ENCODE results near the gene HSPA1B.
"Not testable (repeated sequence)": the region's sequence is repeated elsewhere in the genome, so short reads cannot be mapped to it uniquely, and the experiment has no call there.

The HSPA1B gene

GRCh38 chr6:31826793-31827285, 699 bp upstream of the HSPA1B start:
- DNase-seq (ENCODE audit: low read depth, low spot score), result no peak

DNA sequence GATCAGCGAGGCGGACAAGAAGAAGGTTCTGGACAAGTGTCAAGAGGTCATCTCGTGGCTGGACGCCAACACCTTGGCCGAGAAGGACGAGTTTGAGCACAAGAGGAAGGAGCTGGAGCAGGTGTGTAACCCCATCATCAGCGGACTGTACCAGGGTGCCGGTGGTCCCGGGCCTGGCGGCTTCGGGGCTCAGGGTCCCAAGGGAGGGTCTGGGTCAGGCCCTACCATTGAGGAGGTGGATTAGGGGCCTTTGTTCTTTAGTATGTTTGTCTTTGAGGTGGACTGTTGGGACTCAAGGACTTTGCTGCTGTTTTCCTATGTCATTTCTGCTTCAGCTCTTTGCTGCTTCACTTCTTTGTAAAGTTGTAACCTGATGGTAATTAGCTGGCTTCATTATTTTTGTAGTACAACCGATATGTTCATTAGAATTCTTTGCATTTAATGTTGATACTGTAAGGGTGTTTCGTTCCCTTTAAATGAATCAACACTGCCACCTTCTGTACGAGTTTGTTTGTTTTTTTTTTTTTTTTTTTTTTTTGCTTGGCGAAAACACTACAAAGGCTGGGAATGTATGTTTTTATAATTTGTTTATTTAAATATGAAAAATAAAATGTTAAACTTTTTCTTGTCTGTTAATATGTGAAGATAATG, 2.2 kb downstream of the HSPA1B start:
- no peak for DNase-seq (ENCODE audit: low read depth, low spot score)

DNA sequence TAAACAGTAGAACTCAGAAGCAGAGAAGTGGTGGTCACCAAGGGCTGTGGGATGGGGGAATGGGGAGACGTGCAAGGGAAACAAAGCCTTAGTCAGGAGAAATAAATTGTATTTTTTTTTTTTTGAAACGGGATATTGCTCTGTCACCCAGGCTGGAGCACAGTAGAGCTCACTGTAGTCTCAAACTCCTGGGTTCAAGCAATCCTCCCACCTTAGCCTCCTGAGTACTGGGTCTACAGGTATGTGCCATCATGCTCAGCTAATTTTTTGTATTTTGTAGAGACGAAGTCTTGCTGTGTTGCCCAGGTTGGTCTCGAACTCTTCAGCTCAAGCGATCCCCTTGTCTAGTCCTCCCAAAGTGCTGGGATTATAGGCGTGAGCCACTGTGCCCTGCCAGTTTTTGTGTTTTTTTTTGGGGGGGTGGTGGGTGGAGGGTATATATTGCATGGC, 3.4 kb downstream of the HSPA1B start:
- no peak for DNase-seq (ENCODE audit: low read depth, low spot score)

GRCh38 chr6:31831350-31832215, 4.0 kb downstream of the HSPA1B start:
- no peak for DNase-seq (ENCODE audit: low read depth, low spot score)

DNA sequence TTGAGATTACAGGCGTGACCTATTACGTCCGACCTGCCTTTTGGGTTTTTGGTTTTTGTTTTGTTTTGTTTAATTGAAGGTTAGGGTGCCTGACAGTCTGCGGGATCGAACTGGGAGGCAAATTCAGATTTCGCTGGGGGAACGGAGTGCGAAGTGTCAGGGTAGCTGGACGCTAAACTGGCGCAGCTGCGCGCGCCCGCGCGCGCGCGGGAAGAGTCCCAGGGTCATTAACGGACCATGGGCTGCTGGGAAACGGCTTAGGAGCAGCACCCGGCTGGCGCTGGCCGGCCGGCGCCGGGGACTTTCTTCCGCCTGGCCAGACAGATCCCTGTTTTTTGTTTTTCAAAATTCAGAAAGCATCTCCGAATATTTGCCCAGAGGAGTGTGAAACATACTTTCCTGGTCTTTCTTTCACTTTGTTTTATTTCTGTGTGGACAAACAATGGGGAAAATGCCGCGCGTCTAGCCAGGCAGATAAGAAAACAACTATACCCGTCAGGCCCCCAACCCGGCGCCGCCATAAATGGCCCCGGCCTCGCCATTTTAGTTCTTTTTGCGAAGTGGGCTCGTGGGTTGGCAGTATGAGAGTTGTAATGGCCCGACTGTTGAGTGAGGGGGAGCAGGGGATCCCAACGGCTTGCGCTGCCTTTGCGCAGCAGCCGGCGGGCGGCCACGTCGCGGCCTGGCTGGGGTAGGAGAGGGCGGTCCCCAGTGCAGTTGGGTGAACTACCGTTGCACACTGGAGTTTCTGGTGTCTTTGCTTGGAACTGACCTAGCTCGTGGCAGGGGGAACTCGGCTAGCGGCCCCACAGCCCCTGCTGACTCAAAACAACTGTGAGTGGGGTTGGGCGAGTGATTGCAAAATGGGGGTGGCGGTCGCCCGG, 7.1 kb downstream of the HSPA1B start:
- DNase-seq (ENCODE audit: low read depth, low spot score), result peak; percentile 70

DNA sequence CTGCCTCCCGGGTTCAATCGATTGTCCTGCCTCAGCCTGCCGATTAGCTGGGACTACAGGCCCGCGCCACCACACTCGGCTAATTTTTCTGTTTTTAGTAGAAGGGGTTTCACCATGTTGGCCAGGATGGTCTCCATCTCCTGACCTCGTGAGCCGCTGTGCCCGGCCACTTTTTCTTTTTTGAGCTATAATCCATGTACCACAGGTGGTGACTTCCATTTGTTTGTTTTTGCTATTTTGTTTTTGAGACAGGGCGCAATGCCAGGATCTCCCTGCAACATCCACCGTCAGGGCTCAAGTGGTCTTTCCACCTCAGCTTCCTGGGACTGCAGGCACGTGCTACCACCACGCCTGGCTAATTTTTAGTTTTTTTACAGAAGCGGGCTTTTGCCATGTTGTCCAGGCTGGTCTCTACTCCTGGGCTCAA, 8.5 kb downstream of the HSPA1B start:
- no peak for DNase-seq (ENCODE audit: low read depth, low spot score)

- DNase-seq (ENCODE audit: low read depth, low spot score), result no peak
These were observed 9.2 kb downstream of the HSPA1B start for GRCh38 chr6:31836474-31837368.

DNA sequence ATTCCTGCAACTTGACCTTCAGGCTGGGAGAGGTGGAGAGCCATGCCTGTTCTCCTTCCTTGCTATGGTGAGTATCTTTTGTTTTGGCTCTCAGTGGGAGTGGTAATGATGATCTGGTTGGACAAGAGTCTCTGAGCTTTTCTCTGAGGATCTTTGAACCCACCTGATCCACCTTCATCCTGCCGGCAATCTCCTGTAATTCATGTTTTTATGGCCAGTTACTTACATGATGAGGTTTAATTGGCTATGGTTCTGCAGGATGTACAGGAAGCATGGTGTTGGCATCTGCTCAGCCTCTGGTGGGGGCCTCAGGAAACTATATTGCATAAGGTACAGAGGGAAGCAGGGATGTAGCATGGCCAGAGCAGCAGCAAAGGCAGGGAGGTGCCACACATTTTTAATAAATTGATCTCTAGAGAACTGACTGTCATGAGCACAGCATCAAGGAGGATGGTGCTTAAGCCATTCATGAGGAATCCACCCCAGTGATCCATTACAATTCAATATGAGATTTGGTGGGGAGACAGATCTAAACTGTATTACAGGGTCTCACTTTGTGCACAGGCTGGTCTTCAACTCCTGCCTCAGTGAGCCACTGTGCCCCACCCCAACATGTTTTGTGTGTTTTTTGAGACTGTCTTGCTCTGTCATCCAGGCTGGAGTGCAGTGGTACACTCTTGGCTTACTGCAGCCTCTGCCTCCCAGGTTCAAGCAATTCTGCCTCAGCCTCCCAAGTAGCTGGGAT, 10.0 kb downstream of the HSPA1B start:
- no peak for DNase-seq (ENCODE audit: low read depth, low spot score)

- not testable (repeated sequence) for DNase-seq (ENCODE audit: low read depth, low spot score)
These were observed 10.6 kb downstream of the HSPA1B start for GRCh38 chr6:31838114-31838553.

DNA sequence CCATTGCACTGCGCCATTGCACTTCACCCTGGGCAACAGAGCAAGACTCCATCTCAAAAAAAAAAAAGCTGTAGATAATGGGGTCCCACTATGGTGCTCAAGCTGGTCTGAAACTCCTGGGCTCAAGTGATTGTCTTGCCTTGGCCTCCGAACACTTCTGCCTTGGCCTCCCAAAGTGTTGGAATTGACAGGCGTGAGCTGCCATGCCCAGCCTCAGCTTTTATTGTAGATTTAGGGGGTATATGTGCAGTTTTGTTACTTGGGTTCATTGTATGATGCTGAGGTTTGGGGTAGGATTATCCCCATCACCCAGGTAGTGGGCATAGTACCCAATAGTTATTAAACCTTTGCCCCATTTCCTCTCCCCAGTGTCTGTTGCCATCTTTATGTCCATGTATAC, 11.4 kb downstream of the HSPA1B start:
- DNase-seq (ENCODE audit: low read depth, low spot score), result no peak

DNA sequence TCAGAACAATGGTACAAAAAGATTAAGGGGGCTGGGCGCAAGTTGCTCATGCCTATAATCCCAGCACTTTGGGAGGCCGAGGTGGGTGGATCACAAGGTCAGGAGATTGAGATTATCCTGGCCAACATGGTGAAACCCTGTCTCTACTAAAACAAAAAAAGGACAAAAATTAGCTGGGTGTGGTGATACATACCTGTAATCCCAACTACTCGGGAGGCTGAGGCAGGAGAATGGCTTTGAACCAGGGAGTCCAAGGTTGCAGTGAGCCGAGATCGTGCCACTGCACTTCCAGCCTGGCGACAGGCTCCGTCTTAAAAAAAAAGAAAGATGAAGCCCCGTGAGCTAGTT, 12.2 kb downstream of the HSPA1B start:
- DNase-seq (ENCODE audit: low read depth, low spot score), result not testable (repeated sequence)

GRCh38 chr6:31842053-31842452, 14.5 kb downstream of the HSPA1B start:
- no peak for DNase-seq (ENCODE audit: low read depth, low spot score)

DNA sequence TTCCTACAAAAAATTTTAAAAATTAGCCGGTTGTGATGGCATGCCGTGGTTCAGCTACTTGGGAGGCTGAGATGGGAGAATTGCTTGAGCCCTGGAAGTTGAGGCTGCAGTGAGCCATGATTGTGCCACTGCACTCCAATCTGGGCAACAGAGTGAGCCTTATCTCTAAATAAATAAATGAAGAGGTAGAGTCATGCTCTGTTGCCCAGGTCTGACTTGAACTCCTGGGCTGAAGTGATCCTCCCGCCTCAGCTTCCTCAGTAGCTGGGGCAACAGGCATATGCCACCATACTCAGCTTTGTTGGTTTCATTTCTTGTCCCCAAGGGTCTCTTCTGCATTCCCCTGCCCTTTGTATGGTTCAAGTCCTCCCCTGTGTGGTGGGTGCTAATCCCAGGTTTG, 17.0 kb downstream of the HSPA1B start:
- no peak for DNase-seq (ENCODE audit: low read depth, low spot score)

DNA sequence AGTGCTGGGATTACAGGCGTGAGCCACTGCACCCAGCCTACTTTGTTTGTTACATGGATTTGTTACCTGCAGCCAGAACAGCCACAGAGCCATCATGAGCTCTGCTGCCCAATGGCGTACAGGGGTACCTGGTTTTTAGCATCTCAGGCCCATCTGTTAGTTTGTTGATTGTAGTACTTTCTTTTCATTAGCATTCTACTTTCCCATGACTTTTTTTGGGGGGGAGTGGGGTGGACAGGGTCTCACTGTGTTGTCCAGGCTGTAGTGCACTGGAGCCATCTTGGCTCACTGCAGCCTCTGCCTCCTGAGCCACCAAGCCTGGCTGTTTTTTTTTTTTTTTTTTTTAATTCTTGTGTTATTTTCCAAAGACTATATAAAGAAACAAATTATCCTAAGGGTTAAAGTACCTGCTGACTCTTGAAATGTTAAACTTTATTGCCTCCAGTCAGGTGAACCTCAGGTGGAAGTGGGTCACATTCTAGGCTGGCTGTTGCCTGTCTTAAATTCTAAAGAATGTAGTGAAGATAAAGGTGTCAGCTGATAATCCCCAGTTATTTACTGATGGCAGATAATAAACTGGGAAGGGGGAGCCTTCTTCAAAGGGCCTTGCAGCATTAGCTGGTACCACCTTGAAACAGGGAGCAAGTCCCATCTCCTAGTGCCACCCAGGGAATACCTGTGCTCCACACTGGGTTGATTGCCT, 19.9 kb downstream of the HSPA1B start:
- DNase-seq (ENCODE audit: low read depth, low spot score), result no peak

DNA sequence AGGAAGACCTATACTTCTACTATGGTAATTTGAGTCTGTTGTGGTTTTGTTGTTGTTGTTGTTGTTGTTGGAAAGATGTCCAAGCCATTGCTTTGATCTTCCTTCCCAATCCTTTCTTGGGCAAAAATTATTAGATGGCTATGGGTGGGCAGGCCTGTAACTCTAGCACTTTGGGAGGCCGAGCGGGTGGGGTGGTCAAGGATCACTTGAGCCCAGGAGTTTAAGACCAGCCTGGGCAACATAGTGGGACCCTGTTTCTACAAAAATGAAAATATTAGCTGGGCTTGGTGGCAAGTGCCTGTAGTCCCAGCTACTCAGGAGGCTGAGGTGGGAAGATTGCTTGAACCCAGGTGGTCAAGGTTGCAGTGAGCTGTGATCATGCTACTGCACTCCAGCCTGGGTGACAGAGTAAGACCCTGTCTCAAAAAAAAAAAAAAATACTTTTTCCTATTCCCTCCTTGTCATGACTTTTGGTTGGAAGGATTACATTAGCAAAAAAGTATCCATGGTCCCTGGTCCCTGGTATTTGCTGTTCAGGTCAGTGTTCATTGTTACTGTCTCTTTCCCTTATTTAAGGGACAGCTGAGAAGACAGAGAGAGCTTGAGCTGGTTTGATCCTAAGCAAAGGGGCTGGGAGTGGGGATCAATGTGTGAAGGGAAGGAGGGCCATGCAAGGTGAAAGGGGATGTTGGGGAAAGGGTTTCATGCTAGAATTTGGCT, 23.4 kb downstream of the HSPA1B start:
- no peak for DNase-seq (ENCODE audit: low read depth, low spot score)

- DNase-seq (ENCODE audit: low read depth, low spot score), result no peak
These were observed 23.9 kb downstream of the HSPA1B start for GRCh38 chr6:31851485-31851832.

DNA sequence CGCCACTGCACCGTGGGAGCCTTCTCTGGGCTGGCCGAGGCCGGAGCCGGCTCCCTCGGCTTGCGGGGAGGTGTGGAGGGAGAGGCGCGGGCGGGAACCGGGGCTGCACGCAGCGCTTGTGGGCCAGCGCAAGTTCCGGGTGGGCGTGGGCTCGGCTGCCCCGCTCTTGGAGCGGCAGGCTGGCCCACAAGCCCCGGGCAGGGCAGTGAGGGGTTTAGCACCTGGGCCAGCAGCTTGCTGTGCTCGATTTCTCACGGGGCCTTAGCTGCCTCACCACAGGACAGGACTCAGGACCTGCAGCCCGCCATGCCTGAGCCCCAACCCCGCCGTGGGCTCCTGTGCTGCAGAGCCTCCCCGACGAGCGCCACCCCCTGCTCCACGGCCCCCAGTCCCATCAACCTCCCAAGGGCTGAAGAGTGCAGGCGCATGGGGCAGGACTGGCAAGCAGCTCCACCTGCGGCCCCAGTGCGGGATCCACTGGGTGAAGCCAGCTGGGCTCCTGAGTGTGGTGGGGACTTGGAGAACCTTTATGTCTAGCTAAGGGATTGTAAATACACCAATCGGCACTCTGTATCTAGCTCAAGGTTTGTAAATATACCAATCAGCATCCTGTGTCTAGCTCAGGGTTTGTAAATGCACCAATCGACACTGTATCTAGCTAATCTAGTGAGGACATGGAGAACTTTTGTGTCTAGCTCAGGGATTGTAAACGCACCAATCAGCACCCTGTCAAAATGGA, 24.6 kb downstream of the HSPA1B start:
- DNase-seq (ENCODE audit: low read depth, low spot score), result not testable (repeated sequence)

DNA sequence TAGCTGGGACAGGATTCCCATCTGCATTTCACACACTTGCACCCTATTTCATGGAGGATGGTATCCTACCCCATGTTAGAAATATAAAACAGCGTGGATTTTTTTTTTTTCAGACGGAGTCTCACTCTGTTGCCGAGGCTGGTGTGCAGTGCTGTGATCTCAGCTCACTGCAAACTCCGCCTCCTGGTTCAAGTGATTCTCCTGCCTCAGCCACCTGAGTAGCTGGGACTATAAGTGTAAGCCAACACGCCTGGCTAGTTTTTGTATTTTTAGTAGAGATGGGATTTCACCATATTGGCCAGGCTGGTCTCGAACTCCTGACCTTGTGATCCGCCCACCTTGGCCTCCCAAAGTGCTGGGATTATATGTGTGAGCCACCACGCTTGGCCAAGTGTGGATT, 30.2 kb downstream of the HSPA1B start:
- DNase-seq (ENCODE audit: low read depth, low spot score), result not testable (repeated sequence)

All from activated CD4-positive, CD25-positive, alpha-beta regulatory T cell treated with anti-CD3 and anti-CD28 coated beads, Interleukin-2, amount 50 U/mL, for 16 hours (primary cell).